Prostate gland (tissue), 2 donors: Measurements from ENCODE around the gene RAPH1.

Source experiments
- POLR2A ChIP-seq: fragments of 450-650 bp; IDR thresholded peaks from one replicate; pipeline ENCODE4 v1.6.1; 2016; ENCODE audit warnings: antibody characterized with exemption, mild to moderate bottlenecking
- POLR2AphosphoS5 ChIP-seq: sonication (generic); formaldehyde crosslinking; IDR thresholded peaks from one replicate; pipeline ENCODE4 v1.6.1; 2017; ENCODE audit warnings: antibody characterized with exemption
- TF ChIP-seq, protein P1 (sequence below), 4 experiments: fragments of 200-600 bp in 2 of 4; fragments of 450-650 bp in 2 of 4; sonication (generic) in 2 of 4; IDR thresholded peaks; 1 replicate in 3 of 4; 2 replicates in 1 of 4; pipeline ENCODE4 v1.5.1; 2016 to 2019; ENCODE audit warnings: antibody characterized with exemption in 4 of 4, mild to moderate bottlenecking in 2 of 4, moderate library complexity in 2 of 4

DNA sequence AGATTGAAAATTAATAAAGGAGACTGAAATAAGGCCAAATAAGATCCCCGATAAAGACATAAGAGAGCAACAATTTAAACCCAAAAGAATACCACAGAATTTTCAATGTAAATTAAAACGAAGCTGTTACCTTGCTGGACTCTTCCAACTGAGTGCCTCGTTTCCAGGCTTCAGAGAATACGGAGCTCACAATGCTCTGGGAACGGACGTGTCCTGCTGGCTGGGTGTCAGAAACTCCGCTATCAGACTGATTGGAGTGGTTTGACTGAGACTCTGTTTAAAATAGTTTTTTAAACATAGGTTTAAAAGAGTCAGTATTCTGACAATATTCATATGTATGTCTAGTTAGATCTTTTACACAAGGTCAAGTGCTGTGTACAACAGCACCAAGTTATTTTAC lies 90.4 kb downstream of the RAPH1 start:
- TF ChIP-seq POLR2AphosphoS5 (no peak), POLR2A (no peak)
- TF ChIP-seq, protein P1, sequence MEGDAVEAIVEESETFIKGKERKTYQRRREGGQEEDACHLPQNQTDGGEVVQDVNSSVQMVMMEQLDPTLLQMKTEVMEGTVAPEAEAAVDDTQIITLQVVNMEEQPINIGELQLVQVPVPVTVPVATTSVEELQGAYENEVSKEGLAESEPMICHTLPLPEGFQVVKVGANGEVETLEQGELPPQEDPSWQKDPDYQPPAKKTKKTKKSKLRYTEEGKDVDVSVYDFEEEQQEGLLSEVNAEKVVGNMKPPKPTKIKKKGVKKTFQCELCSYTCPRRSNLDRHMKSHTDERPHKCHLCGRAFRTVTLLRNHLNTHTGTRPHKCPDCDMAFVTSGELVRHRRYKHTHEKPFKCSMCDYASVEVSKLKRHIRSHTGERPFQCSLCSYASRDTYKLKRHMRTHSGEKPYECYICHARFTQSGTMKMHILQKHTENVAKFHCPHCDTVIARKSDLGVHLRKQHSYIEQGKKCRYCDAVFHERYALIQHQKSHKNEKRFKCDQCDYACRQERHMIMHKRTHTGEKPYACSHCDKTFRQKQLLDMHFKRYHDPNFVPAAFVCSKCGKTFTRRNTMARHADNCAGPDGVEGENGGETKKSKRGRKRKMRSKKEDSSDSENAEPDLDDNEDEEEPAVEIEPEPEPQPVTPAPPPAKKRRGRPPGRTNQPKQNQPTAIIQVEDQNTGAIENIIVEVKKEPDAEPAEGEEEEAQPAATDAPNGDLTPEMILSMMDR (IDR thresholded peaks at IDR 0.05): no peak
